ENCODE measurements around the gene DICER1.

- TF ChIP-seq, protein P1, sequence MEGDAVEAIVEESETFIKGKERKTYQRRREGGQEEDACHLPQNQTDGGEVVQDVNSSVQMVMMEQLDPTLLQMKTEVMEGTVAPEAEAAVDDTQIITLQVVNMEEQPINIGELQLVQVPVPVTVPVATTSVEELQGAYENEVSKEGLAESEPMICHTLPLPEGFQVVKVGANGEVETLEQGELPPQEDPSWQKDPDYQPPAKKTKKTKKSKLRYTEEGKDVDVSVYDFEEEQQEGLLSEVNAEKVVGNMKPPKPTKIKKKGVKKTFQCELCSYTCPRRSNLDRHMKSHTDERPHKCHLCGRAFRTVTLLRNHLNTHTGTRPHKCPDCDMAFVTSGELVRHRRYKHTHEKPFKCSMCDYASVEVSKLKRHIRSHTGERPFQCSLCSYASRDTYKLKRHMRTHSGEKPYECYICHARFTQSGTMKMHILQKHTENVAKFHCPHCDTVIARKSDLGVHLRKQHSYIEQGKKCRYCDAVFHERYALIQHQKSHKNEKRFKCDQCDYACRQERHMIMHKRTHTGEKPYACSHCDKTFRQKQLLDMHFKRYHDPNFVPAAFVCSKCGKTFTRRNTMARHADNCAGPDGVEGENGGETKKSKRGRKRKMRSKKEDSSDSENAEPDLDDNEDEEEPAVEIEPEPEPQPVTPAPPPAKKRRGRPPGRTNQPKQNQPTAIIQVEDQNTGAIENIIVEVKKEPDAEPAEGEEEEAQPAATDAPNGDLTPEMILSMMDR (IDR thresholded peaks at IDR 0.05), result no peak
- no peak for TF ChIP-seq POLR2A (IDR thresholded peaks at IDR 0.05)
Measured at GRCh38 chr14:95192311-95192710, 35.0 kb upstream of the DICER1 start.

Data from Peyer's patch (tissue), 4 donors.